Skin epidermis (tissue), 12 donors: ENCODE results near the gene PCDHB16.
A peak's percentile ranks its signal among the peaks of the same experiment; 100 is the strongest.
"Not testable (repeated sequence)": the region's sequence is repeated elsewhere in the genome, so short reads cannot be mapped to it uniquely, and the experiment has no call there.

Source experiments
- H3K27ac ChIP-seq, 21 experiments: fragments of 200-600 bp; sonication (generic) in 11 of 21; one replicate each; pipeline ENCODE4 v1.5.0; 2020; ENCODE audit warnings: mild to moderate bottlenecking in 3 of 21, inconsistent platforms in 2 of 21, moderate library complexity in 2 of 21
- H3K4me3 ChIP-seq, 7 experiments: fragments of 200-600 bp; sonication (generic) in 2 of 7; one replicate each; pipeline ENCODE4 v1.5.0; 2020; ENCODE audit warnings: inconsistent platforms in 2 of 7, mild to moderate bottlenecking in 2 of 7, moderate library complexity in 1 of 7

Gene PCDHB16

DNA sequence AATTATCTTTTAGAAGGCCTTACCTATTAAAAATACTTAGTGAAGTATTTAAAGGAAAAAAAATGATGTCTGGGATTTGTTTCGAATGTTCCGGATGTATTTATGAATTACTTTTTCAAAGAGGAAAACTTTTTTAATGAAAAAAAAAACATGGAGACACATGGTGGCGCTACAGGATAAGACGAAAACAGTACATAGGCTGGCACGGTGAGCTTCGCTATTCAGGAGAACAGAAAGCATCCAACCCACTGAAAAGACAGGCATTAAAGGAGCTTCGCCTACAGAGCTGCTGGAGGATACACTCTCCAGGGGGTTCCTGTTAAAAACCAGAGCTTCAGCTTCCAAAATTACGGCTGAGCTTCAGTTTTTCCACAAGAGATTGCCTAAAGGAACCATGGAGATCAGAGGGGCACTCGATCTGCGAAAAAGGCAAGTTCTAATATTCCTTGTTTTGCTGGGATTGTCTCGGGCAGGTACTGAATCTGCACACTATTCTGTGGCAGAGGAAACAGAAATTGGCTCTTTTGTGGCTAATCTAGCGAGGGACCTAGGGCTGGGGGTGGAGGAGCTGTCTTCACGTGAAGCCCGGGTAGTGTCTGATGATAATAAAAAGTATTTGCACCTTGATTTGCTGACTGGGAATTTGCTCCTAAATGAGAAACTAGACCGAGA is 41.1 kb downstream of the PCDHB16 start, which contains the start of gene PCDHB14:
TSS of gene PCDHB14 (plus strand) at position 232 of the 672 bp plus-strand sequence. CDS start at position 395, 163 bp downstream.
- Histone ChIP-seq H3K27ac (no peak within 1 kb of the TSS), H3K4me3 (peak within 1 kb of the TSS in 1 of 7 experiments; percentile 7)

GRCh38 chr5:141224844-141225243 is 42.7 kb downstream of the PCDHB16 start:
- H3K4me3 ChIP-seq, H3K27ac ChIP-seq: not testable (repeated sequence)

DNA sequence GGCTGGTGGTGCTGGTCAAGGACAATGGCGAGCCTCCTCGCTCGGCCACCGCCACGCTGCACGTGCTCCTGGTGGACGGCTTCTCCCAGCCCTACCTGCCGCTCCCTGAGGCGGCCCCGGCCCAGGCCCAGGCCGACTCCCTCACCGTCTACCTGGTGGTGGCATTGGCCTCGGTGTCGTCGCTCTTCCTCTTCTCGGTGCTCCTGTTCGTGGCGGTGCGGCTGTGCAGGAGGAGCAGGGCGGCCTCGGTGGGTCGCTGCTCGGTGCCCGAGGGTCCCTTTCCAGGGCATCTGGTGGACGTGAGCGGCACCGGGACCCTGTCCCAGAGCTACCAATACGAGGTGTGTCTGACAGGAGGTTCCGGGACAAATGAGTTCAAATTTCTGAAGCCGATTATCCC is 43.2 kb downstream of the PCDHB16 start:
- H3K27ac ChIP-seq: not testable (repeated sequence)

DNA sequence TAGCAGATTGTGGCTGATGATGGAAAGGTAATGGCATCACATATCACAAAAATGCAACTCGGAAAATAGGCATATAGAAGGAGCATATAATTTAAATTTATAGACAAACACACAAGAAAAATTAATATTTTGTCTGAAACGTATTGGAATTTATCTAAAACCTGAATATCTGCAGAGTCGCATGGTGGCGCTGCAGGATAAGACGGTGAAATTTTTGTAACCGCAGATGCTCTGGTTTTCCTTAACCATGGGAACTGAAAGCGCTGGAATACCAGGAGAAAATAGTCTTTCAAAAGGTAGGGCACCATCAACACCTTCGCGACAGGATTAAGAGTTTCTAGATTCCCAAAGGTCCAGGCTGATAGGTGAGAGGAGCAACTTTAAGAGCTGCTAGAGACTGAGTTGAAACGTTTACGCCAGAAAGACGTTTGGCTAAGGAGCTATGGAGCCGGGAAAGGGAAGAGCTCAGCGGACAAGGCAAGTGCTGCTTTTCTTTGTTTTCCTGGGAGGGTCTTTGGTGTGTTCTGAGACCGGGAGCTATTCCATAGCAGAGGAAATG is 52.0 kb downstream of the PCDHB16 start:
- H3K4me3 ChIP-seq: peak overlapping the region in 1 of 7 experiments; percentile 5
- H3K27ac ChIP-seq: no peak overlapping the region

More for the DNA sequence above, 43.2 kb downstream of the PCDHB16 start:
- H3K4me3 ChIP-seq: not testable (repeated sequence)
